Measurements from ENCODE around the gene RIMBP2.

RIMBP2 gene

DNA sequence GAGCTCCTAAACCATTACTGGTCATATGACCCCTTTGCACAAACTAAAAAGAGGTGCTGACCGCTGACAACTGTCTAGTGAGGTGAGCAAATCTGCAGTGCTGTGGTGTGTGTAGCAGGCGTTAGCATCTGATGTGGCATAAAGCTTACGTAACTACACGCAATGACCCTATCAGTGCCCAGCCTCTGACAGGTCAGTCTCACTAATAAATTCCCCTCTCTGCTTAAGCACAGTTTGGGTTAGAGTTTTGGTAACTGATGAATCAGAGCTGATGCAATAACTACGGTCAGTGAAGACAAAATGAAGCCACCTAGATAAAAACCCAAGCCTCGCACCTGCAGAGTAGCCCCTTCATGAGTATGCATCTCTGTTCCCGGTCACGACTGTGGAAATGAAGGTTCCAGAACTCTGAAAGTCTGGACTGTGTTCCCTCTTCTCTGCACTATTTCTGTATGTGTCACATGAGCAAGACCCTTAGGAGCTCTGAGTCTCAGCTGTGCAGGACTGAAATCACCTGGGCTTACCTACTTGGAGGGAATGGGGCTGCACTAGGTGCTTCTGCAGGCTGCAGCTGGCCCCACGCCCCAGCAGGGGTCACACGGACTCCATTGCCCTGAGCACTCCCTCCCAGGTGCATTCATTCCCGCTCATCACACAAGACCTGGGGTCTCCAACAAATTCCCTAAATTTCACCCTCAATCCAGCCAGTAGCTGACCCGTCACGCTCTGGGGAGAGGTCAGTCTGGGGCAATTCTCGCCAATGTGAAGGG is 54.4 kb downstream of the RIMBP2 start:
- H3K4me3 ChIP-seq (ENCODE audit: low read depth in 1 of 2, low read length in 2 of 2) = no peak overlapping the region
- no peaks in the 10 kb centered on the region for H3K36me3 ChIP-seq (ENCODE audit: insufficient read depth, low read length)

DNA sequence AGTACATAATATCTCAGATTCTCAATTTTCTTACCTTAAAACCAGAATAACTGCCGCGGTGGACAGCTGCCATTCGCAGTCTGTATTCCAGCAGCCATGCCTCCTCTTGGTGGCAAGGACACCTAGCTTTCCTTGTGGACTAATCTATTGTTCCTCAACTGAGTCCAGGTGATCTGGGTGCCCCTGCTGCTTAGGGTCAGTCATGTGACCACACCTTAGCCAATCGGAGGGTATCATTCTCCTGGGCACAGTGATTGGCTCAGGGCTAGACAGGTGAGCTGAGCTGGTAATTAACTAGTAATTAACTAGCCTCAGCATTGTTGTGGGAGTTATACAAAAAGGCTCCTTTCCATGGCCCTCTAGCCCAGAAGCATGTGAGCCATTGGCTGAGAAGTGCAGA is 55.0 kb downstream of the RIMBP2 start:
- H3K27ac ChIP-seq (ENCODE audit: low read depth, low read length) = no peak overlapping the region
- no peaks in the 10 kb centered on the region for H3K27me3 ChIP-seq (ENCODE audit: control insufficient read depth in 1 of 2, insufficient read depth in 2 of 2, low read length in 2 of 2)
- no peaks in the 10 kb centered on the region for H3K36me3 ChIP-seq (ENCODE audit: insufficient read depth, low read length)
- no peak overlapping the region for H3K9ac ChIP-seq (ENCODE audit: low read length)
- H3K9me3 ChIP-seq (ENCODE audit: low read length) = no peaks in the 10 kb centered on the region
- H3K4me3 ChIP-seq (ENCODE audit: low read depth in 1 of 2, low read length in 2 of 2) = no peak overlapping the region
- H3K4me1 ChIP-seq (ENCODE audit: insufficient read depth, low read length) = no peaks in the 10 kb centered on the region

More for the DNA sequence above, 54.4 kb downstream of the RIMBP2 start:
- H3K9ac ChIP-seq (ENCODE audit: low read length) = no peak overlapping the region
- H3K4me1 ChIP-seq (ENCODE audit: insufficient read depth, low read length) = no peaks in the 10 kb centered on the region
- H3K9me3 ChIP-seq (ENCODE audit: low read length) = no peaks in the 10 kb centered on the region
- no peaks in the 10 kb centered on the region for H3K27me3 ChIP-seq (ENCODE audit: control insufficient read depth in 1 of 2, insufficient read depth in 2 of 2, low read length in 2 of 2)
- no peak overlapping the region for H3K27ac ChIP-seq (ENCODE audit: low read depth, low read length)

DNA sequence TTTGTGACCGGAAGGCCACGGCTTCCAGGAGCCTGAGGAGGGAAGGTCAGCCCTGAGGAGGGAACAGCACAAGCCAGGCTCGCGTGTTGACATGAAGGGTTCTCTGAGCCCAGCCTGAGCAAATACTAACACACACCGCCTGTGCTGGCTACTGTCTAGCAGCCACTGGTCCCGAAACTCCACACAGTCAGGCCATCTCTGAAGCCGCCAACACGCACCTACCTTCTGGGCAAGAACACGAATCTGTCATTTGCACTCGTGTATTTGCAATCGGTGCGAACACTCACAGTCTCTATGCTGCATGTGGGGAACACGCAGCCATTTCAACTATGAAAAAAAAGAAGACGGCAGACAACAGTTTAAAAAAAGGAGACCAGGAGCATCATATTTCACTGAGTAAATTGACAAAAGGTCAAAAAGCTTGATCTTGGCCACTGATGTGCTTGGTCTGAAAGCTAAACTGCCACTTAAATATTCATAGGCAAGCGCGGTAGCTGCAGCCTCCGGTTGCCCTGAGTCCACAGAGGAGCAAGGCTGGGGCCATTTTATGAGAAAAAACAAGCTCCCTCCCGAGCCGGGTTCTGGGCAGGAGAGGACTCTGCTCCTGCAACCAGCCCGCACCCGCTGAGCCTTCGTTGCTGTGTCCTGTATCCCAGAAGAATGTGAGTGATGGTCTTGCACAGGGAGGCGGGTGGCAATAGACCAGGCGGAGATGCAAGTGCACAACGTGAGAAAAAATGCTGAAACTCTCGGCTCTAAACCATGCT is 57.8 kb downstream of the RIMBP2 start:
- no peaks in the 10 kb centered on the region for H3K27me3 ChIP-seq (ENCODE audit: control insufficient read depth in 1 of 2, insufficient read depth in 2 of 2, low read length in 2 of 2)
- no peak overlapping the region for H3K27ac ChIP-seq (ENCODE audit: low read depth, low read length)
- no peaks in the 10 kb centered on the region for H3K9me3 ChIP-seq (ENCODE audit: low read length)
- H3K36me3 ChIP-seq (ENCODE audit: insufficient read depth, low read length) = no peaks in the 10 kb centered on the region
- no peak overlapping the region for H3K4me3 ChIP-seq (ENCODE audit: low read depth in 1 of 2, low read length in 2 of 2)
- H3K4me1 ChIP-seq (ENCODE audit: insufficient read depth, low read length) = no peaks in the 10 kb centered on the region
- H3K9ac ChIP-seq (ENCODE audit: low read length) = no peak overlapping the region

DNA sequence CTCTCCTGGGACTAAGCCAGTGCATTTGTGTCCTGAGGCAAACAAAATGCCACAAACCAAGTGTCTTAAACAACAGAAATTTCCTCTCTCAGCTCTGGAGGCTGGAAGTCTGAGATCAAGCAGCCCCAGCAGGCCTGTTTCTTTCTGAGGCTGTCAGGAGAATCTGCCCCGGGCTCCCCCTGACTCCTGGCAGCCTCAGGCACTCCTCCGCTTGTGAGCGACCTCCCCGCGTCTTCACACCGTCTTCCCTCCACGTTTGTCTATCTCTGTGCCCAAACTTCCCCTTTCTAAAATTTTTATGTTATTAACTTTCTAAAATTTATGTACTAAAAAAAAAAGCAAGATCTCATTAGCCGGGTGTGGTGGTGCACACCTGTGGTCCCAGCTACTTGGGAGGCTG is 59.7 kb downstream of the RIMBP2 start:
- Histone ChIP-seq H3K4me3 (ENCODE audit: low read depth in 1 of 2, low read length in 2 of 2) (no peak overlapping the region), H3K27me3 (ENCODE audit: control insufficient read depth in 1 of 2, insufficient read depth in 2 of 2, low read length in 2 of 2) (no peaks in the 10 kb centered on the region), H3K4me1 (ENCODE audit: insufficient read depth, low read length) (no peaks in the 10 kb centered on the region), H3K9ac (ENCODE audit: low read length) (no peak overlapping the region), H3K9me3 (ENCODE audit: low read length) (no peaks in the 10 kb centered on the region), H3K36me3 (ENCODE audit: insufficient read depth, low read length) (no peaks in the 10 kb centered on the region), H3K27ac (ENCODE audit: low read depth, low read length) (no peak overlapping the region)

DNA sequence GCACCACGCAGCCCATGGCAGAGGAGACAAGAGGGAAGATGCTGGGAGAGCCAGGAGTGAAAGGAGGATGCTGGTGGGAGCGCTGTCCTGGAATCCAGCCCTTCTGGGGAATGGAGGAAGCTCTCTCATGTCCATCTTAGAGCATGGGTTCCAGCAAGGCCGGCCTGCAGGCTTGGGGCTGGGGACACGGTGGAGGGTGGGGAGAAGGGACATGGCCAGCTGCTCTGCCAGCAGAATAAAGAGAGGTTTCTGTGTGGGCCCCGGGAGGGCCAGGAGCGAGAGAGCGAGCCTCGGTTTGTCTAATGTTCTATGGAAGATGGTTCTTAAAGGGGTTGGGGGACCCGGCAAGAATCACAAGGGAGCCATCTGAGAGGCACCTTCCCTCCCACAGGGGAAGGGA is 60.2 kb downstream of the RIMBP2 start:
- Histone ChIP-seq H3K27me3 (ENCODE audit: control insufficient read depth in 1 of 2, insufficient read depth in 2 of 2, low read length in 2 of 2) (no peaks in the 10 kb centered on the region), H3K4me1 (ENCODE audit: insufficient read depth, low read length) (no peaks in the 10 kb centered on the region), H3K27ac (ENCODE audit: low read depth, low read length) (no peak overlapping the region), H3K9ac (ENCODE audit: low read length) (no peak overlapping the region), H3K9me3 (ENCODE audit: low read length) (no peaks in the 10 kb centered on the region), H3K36me3 (ENCODE audit: insufficient read depth, low read length) (no peaks in the 10 kb centered on the region), H3K4me3 (ENCODE audit: low read depth in 1 of 2, low read length in 2 of 2) (no peak overlapping the region)

DNA sequence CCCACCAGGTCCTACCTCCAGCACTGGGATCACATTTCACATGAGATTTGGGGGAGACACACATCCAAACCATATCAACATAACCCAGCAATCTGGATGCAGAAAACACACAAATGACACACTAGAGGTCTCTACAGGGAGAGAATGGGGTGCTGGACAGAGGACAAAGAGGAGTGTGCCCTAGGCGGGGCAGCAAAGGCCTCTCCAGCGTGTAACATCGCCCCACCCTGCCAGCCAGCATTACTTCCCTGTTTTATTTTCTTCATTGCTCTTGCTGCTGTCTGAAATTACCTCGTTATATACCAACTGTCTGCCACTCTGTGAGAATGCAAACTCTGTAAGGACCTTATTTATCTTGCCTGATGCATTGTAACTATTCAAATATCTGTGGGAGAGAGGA is 61.1 kb downstream of the RIMBP2 start:
- H3K9me3 ChIP-seq (ENCODE audit: low read length) = no peaks in the 10 kb centered on the region
- H3K27me3 ChIP-seq (ENCODE audit: control insufficient read depth in 1 of 2, insufficient read depth in 2 of 2, low read length in 2 of 2) = no peaks in the 10 kb centered on the region
- H3K36me3 ChIP-seq (ENCODE audit: insufficient read depth, low read length) = no peaks in the 10 kb centered on the region
- H3K27ac ChIP-seq (ENCODE audit: low read depth, low read length) = no peak overlapping the region
- no peak overlapping the region for H3K9ac ChIP-seq (ENCODE audit: low read length)
- no peaks in the 10 kb centered on the region for H3K4me1 ChIP-seq (ENCODE audit: insufficient read depth, low read length)
- no peak overlapping the region for H3K4me3 ChIP-seq (ENCODE audit: low read depth in 1 of 2, low read length in 2 of 2)

DNA sequence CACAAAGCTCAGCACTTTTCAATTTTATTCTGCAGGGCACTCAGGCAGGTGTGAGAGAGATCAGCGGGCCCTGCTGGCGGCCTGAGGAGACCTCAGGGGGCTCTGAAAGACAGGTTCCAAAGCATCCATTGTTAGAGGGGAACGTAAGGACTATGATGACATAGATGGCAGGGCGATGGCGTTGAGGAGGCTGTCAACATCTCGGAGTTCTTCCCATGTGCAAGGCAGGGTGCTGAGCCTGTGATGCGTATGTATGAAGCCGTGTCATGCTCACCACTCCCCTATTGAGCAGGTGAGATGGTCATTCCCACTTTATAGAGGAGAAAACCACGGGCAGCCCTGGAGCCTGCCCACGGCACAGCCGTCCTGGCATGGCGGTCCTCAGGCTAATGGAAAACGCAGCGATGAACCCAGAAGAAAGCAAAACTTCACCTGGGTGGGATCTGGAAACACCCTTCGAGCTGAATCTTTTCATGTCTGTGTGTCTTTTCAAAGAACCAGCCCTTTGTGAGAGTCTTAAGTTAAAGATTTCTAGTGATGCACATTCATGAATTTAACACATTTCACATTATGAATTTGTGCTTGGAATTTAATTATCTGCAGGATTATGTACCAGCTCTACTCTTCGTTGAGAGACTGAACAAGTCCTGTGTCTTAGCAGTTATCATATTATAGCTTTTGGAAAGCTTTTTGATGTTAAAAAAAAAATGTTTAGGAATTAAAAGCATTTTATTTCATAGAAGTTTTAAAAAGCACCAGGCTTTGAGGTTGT is 64.7 kb downstream of the RIMBP2 start:
- no peak overlapping the region for H3K9ac ChIP-seq (ENCODE audit: low read length)
- H3K27me3 ChIP-seq (ENCODE audit: control insufficient read depth in 1 of 2, insufficient read depth in 2 of 2, low read length in 2 of 2) = no peaks in the 10 kb centered on the region
- H3K9me3 ChIP-seq (ENCODE audit: low read length) = no peaks in the 10 kb centered on the region
- no peak overlapping the region for H3K27ac ChIP-seq (ENCODE audit: low read depth, low read length)
- no peaks in the 10 kb centered on the region for H3K4me1 ChIP-seq (ENCODE audit: insufficient read depth, low read length)
- H3K36me3 ChIP-seq (ENCODE audit: insufficient read depth, low read length) = no peaks in the 10 kb centered on the region
- H3K4me3 ChIP-seq (ENCODE audit: low read depth in 1 of 2, low read length in 2 of 2) = no peak overlapping the region

DNA sequence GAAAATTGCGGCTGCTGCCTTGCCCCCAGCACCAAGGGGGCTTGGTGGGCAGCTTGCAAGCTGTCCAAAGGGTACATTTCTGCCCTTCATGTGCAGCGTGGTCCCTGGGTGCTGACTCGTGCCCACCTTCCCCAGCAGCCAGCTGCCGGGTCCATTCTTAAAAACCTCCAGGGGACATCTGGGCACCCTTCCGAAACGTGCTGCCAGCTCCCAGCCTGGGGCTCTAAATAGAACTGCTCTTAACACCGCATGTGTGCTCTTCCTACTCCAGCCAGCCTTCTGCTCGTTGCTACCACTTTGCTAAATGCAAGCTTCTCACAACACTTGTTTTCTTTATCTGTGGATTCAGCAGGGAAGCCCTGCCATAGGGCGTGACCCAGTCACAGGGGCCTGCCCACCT is 66.0 kb downstream of the RIMBP2 start:
- no peaks in the 10 kb centered on the region for H3K4me1 ChIP-seq (ENCODE audit: insufficient read depth, low read length)
- H3K36me3 ChIP-seq (ENCODE audit: insufficient read depth, low read length) = no peaks in the 10 kb centered on the region
- H3K27me3 ChIP-seq (ENCODE audit: control insufficient read depth in 1 of 2, insufficient read depth in 2 of 2, low read length in 2 of 2) = no peaks in the 10 kb centered on the region
- H3K9ac ChIP-seq (ENCODE audit: low read length) = no peak overlapping the region
- H3K4me3 ChIP-seq (ENCODE audit: low read depth in 1 of 2, low read length in 2 of 2) = no peak overlapping the region
- no peaks in the 10 kb centered on the region for H3K9me3 ChIP-seq (ENCODE audit: low read length)
- no peak overlapping the region for H3K27ac ChIP-seq (ENCODE audit: low read depth, low read length)

DNA sequence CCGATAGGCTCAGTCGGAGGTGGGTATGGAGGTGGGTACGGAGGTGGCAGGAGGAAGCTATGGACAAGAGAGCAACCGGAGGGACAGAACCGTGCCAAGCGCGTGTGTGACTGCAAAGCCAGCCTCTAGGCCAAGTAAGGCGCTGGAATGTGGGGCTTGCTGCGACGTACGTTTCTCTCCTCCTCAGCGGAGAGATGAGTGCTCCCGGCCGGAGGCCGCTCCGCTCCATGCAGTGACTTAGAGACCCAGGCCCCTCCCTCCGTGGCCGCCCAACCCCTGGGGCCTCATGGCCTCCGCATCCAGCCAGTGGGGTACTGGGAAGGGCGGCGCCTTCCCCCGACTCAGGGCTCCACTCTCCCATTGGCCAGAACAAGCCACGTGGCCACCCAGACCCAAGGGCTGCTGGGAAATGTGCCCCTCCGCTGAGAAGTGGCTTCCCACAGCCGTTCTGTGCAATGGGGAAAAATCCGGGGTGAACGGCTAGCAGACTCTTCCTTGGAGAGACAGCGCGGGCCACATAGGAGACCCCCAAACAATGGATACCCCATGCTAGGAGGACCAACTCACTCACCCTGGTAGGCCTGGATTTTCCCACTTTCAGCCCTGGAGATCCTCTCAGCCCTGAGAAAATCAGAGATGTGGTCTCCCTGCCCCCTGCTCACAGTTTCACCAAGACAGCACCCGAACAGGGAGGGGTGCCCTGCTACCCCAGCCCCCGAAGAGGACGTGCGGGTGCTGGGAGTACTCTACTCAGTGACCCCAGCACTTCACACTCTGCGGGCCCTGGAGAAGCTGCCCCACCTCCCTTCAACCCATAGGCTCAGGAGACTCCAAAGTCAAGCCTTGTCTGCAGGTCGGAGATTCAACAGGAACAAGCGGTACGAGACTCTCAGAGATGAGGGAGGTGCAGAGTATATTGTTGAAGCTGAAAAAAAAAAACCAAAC is 66.7 kb downstream of the RIMBP2 start:
- no peaks in the 10 kb centered on the region for H3K9me3 ChIP-seq (ENCODE audit: low read length)
- H3K27ac ChIP-seq (ENCODE audit: low read depth, low read length) = no peak overlapping the region
- H3K9ac ChIP-seq (ENCODE audit: low read length) = no peak overlapping the region
- H3K36me3 ChIP-seq (ENCODE audit: insufficient read depth, low read length) = no peaks in the 10 kb centered on the region
- H3K4me3 ChIP-seq (ENCODE audit: low read depth in 1 of 2, low read length in 2 of 2) = no peak overlapping the region
- H3K27me3 ChIP-seq (ENCODE audit: control insufficient read depth in 1 of 2, insufficient read depth in 2 of 2, low read length in 2 of 2) = no peaks in the 10 kb centered on the region
- no peaks in the 10 kb centered on the region for H3K4me1 ChIP-seq (ENCODE audit: insufficient read depth, low read length)

DNA sequence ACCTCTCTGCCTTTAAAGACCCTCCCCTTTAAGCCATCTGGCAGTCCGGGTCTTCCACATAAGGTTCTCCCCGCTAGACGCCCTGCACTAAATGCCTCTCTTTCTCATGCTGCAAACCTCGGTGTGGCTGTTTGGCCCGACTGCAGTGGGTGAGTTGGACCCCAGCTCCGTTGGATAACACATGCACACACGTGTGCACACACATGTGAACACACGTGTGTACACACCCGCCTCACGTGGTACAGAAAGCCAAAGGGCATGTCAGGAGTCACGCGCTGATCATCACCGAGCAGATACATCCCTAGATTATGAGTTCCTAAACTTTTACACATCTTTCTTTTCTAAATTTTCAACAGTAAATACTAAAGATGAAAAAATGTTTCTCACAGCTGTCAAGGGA is 68.3 kb downstream of the RIMBP2 start:
- Histone ChIP-seq H3K36me3 (ENCODE audit: insufficient read depth, low read length) (no peaks in the 10 kb centered on the region), H3K9me3 (ENCODE audit: low read length) (no peaks in the 10 kb centered on the region), H3K9ac (ENCODE audit: low read length) (no peak overlapping the region), H3K4me1 (ENCODE audit: insufficient read depth, low read length) (no peaks in the 10 kb centered on the region), H3K4me3 (ENCODE audit: low read depth in 1 of 2, low read length in 2 of 2) (no peak overlapping the region), H3K27ac (ENCODE audit: low read depth, low read length) (no peak overlapping the region), H3K27me3 (ENCODE audit: control insufficient read depth in 1 of 2, insufficient read depth in 2 of 2, low read length in 2 of 2) (no peaks in the 10 kb centered on the region)

All from muscle layer of colon (tissue), 2 donors.